Esophagus squamous epithelium (tissue), 5 donors: ENCODE data around the gene SGMS1. TPM values are rescaled to one million over a fixed set of nuclear protein-coding genes. Genes with fewer than 3 reads are reported as not detected.

Source experiments
- DNase-seq: peaks from one replicate; lab custom pipeline; 2025; lab: John Stamatoyannopoulos, UW
- H3K27ac ChIP-seq, 4 donors: fragments of 200-600 bp; sonication (generic); one replicate each; pipeline ENCODE4 v1.5.1; 2016 to 2019; ENCODE audit warnings: mild to moderate bottlenecking in 1 of 4
- H3K27me3 ChIP-seq, 4 donors: fragments of 200-600 bp; sonication (generic); 1 replicate in 3 of 4; 2 replicates in 1 of 4; pipeline versions ENCODE4 v1.5.1 to v1.6.0; 2017 to 2021; ENCODE audit warnings: antibody characterized with exemption in 1 of 4
- H3K36me3 ChIP-seq, 3 donors: fragments of 200-600 bp; sonication (generic); one replicate each; pipeline ENCODE4 v1.5.1; 2016 to 2019
- H3K4me1 ChIP-seq, 3 donors: fragments of 200-600 bp; sonication (generic); one replicate each; pipeline ENCODE4 v1.5.1; 2017 to 2019
- H3K4me3 ChIP-seq, 4 donors: fragments of 200-600 bp; sonication (generic); 1 replicate in 3 of 4; 2 replicates in 1 of 4; pipeline ENCODE4 v1.5.1; 2016 to 2019; ENCODE audit warnings: mild to moderate bottlenecking in 2 of 4, moderate library complexity in 1 of 4
- H3K9me3 ChIP-seq, 3 donors: fragments of 200-600 bp; sonication (generic); one replicate each; pipeline ENCODE4 v1.5.1; 2016 to 2019
- POLR2A ChIP-seq, 4 donors: fragments of 450-650 bp; IDR thresholded peaks; one replicate each; pipeline ENCODE4 v1.6.1; 2017; ENCODE audit warnings: antibody characterized with exemption in 4 of 4, mild to moderate bottlenecking in 4 of 4, moderate library complexity in 3 of 4
- WGBS, 2 donors: methylation state at CpG; one replicate each; pipeline ENCODE4 v1.1.5; 2018; 5-methylcytosine and 5-hydroxymethylcytosine counted together
- intact Hi-C: fragments of 100-400 bp; cut with DNase I; formaldehyde crosslinking; loops from one replicate; pipeline ENCODE4 v1.15.0; 2022
- total RNA-seq, 4 donors: library from RNA; depleted of rRNA; stranded (reverse); fragments of >200 nt; gene quantifications; one replicate each; pipeline ENCODE4 v1.1.0, GENCODE V29; 2016
- TF ChIP-seq, protein P1 (sequence below), 6 experiments: fragments of 450-650 bp in 4 of 6; fragments of 200-600 bp in 2 of 6; sonication (generic) in 2 of 6; IDR thresholded peaks; one replicate each; pipeline ENCODE4 v1.5.1; 2016 to 2019; ENCODE audit warnings: antibody characterized with exemption in 6 of 6, mild to moderate bottlenecking in 4 of 6, moderate library complexity in 4 of 6
- donor health status: DM: yes; HTN: yes; CAD: no.

The SGMS1 gene
- total RNA-seq, 4 donors from 2014 or later, result 39.4 to 64.1 (median 54.9) TPM

GRCh38 chr10:50658165-50658564 lies 34.4 kb upstream of the SGMS1 start:
- Histone ChIP-seq H3K4me3 (no peak overlapping the region), H3K4me1 (peaks cover 0 to 3% (median 2%) of the 10 kb centered on the region in 3 donors), H3K36me3 (no peaks in the 10 kb centered on the region), H3K9me3 (no peaks in the 10 kb centered on the region), H3K27ac (no peak overlapping the region), H3K27me3 (no peaks in the 10 kb centered on the region)
- intact Hi-C loops, result no loop called here
- TF ChIP-seq POLR2A (IDR thresholded peaks at IDR 0.05), result no peak
- TF ChIP-seq, protein P1, sequence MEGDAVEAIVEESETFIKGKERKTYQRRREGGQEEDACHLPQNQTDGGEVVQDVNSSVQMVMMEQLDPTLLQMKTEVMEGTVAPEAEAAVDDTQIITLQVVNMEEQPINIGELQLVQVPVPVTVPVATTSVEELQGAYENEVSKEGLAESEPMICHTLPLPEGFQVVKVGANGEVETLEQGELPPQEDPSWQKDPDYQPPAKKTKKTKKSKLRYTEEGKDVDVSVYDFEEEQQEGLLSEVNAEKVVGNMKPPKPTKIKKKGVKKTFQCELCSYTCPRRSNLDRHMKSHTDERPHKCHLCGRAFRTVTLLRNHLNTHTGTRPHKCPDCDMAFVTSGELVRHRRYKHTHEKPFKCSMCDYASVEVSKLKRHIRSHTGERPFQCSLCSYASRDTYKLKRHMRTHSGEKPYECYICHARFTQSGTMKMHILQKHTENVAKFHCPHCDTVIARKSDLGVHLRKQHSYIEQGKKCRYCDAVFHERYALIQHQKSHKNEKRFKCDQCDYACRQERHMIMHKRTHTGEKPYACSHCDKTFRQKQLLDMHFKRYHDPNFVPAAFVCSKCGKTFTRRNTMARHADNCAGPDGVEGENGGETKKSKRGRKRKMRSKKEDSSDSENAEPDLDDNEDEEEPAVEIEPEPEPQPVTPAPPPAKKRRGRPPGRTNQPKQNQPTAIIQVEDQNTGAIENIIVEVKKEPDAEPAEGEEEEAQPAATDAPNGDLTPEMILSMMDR (IDR thresholded peaks at IDR 0.05), result no peak
- DNase-seq, result no peak
- 100% methylated on average over 1 of the region's 5 CpGs; no CpG with 5 or more reads in 1 of the 2 donors for WGBS, 2 donors

- Histone ChIP-seq H3K27me3 (no peaks in the 10 kb centered on the region), H3K36me3 (no peaks in the 10 kb centered on the region), H3K4me3 (no peak overlapping the region), H3K27ac (no peak overlapping the region), H3K9me3 (no peaks in the 10 kb centered on the region), H3K4me1 (peaks cover 0 to 6% (median 2%) of the 10 kb centered on the region in 3 donors)
- intact Hi-C loops, result no loop called here
- DNase-seq, result no peak
- TF ChIP-seq POLR2A (IDR thresholded peaks at IDR 0.05), result no peak
- TF ChIP-seq, protein P1 (IDR thresholded peaks at IDR 0.05), result no peak
- 34 to 44% methylated on average over 3 of the region's 3 CpGs for WGBS, 2 donors
Observed at GRCh38 chr10:50653758-50654157, 30.0 kb upstream of the SGMS1 start.

GRCh38 chr10:50653142-50653541 lies 29.4 kb upstream of the SGMS1 start:
- H3K27me3 ChIP-seq, result no peaks in the 10 kb centered on the region
- 4 to 9% methylated on average over 3 of the region's 3 CpGs for WGBS, 2 donors
- H3K27ac ChIP-seq, result no peak overlapping the region
- H3K9me3 ChIP-seq, result no peaks in the 10 kb centered on the region
- H3K36me3 ChIP-seq, result no peaks in the 10 kb centered on the region
- TF ChIP-seq, protein P1 (IDR thresholded peaks at IDR 0.05), result peak; percentile 20 to 58 (median 44)
- no peak for TF ChIP-seq POLR2A (IDR thresholded peaks at IDR 0.05)
- intact Hi-C loops, result no loop called here
- no peak overlapping the region for H3K4me3 ChIP-seq
- no peak for DNase-seq
- peaks cover 0 to 6% (median 2%) of the 10 kb centered on the region in 3 donors for H3K4me1 ChIP-seq

DNA sequence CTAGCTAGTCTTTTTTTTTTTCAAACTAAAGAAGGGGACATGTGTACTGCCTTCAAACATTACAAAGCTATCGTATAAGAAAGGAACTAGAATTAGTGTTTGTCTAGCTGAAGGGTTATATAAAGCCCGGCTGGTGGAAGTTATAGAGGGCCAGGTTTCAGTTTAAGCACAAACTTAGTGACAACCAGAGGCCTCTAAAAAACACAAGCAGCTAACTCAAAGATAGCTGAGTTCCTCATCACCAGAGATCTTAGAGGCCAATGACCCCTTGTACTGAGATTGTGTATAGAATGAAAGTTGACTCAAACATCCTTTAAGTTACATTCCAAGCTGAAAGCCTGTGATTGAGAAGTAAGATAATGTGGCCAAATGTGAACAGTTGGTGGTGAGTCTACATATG lies 28.1 kb upstream of the SGMS1 start:
- WGBS, 2 donors, result 66 to 83% methylated on average over 2 of the region's 2 CpGs
- Histone ChIP-seq H3K4me1 (peaks cover 0 to 6% (median 2%) of the 10 kb centered on the region in 3 donors), H3K27ac (no peak overlapping the region), H3K36me3 (no peaks in the 10 kb centered on the region), H3K9me3 (no peaks in the 10 kb centered on the region), H3K27me3 (no peaks in the 10 kb centered on the region), H3K4me3 (no peak overlapping the region)
- intact Hi-C loops, result no loop called here
- DNase-seq, result no peak
- TF ChIP-seq, protein P1 (IDR thresholded peaks at IDR 0.05), result no peak
- TF ChIP-seq POLR2A (IDR thresholded peaks at IDR 0.05), result no peak

- no peak for DNase-seq
- WGBS, 2 donors, result 81 to 100% methylated on average over 2 to 3 of the region's 3 CpGs
- intact Hi-C loops, result no loop called here
Observed at GRCh38 chr10:50650481-50650880, 26.7 kb upstream of the SGMS1 start.

More at GRCh38 chr10:50650481-50650880, 26.7 kb upstream of the SGMS1 start:
- Histone ChIP-seq H3K27ac (no peak overlapping the region), H3K36me3 (no peaks in the 10 kb centered on the region), H3K9me3 (no peaks in the 10 kb centered on the region), H3K4me3 (no peak overlapping the region), H3K27me3 (no peaks in the 10 kb centered on the region), H3K4me1 (peaks cover 0 to 6% (median 2%) of the 10 kb centered on the region in 3 donors)
- TF ChIP-seq, protein P1 (IDR thresholded peaks at IDR 0.05), result no peak
- no peak for TF ChIP-seq POLR2A (IDR thresholded peaks at IDR 0.05)
